Gastroesophageal sphincter (tissue), 3 donors: ENCODE measurements around the gene PSMC1.

Experiments
- EP300 ChIP-seq: sonication (generic); formaldehyde crosslinking; IDR thresholded peaks from one replicate; pipeline ENCODE4 v1.6.1; 2017; ENCODE audit warnings: antibody characterized with exemption, mild to moderate bottlenecking
- POLR2A ChIP-seq, 2 donors: fragments of 450-650 bp; IDR thresholded peaks; one replicate each; pipeline ENCODE4 v1.6.1; 2017; ENCODE audit warnings: antibody characterized with exemption in 2 of 2, mild to moderate bottlenecking in 2 of 2, moderate library complexity in 1 of 2
- POLR2AphosphoS5 ChIP-seq: sonication (generic); formaldehyde crosslinking; IDR thresholded peaks from one replicate; pipeline ENCODE4 v1.6.1; 2017; ENCODE audit warnings: antibody characterized with exemption
- TF ChIP-seq, protein P1 (sequence below), 4 experiments: fragments of 200-600 bp in 2 of 4; fragments of 450-650 bp in 2 of 4; sonication (generic) in 1 of 4; IDR thresholded peaks; one replicate each; pipeline ENCODE4 v1.5.1; 2017 to 2019; ENCODE audit warnings: antibody characterized with exemption in 4 of 4, mild to moderate bottlenecking in 2 of 4, moderate library complexity in 2 of 4

DNA sequence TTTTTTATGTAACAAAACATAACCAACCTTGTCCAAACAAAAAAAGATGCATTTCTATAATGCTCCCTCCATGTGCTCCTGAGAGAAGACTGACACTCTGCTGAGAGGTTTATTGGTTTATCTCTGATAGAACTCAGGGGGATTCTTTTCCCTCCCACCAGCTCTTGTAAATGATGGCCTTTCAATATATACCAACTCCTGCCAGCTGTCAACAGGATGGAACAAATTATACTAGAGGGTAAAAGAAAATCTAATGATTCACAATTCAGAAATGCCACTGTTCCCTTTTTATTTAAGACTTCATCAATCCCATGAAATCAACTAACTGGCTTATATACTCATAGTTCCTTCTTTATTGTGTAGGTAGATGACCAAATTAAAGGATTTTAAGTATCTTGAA is 25.4 kb downstream of the PSMC1 start:
- TF ChIP-seq, protein P1, sequence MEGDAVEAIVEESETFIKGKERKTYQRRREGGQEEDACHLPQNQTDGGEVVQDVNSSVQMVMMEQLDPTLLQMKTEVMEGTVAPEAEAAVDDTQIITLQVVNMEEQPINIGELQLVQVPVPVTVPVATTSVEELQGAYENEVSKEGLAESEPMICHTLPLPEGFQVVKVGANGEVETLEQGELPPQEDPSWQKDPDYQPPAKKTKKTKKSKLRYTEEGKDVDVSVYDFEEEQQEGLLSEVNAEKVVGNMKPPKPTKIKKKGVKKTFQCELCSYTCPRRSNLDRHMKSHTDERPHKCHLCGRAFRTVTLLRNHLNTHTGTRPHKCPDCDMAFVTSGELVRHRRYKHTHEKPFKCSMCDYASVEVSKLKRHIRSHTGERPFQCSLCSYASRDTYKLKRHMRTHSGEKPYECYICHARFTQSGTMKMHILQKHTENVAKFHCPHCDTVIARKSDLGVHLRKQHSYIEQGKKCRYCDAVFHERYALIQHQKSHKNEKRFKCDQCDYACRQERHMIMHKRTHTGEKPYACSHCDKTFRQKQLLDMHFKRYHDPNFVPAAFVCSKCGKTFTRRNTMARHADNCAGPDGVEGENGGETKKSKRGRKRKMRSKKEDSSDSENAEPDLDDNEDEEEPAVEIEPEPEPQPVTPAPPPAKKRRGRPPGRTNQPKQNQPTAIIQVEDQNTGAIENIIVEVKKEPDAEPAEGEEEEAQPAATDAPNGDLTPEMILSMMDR (IDR thresholded peaks at IDR 0.05) = no peak
- no peak for TF ChIP-seq EP300
- TF ChIP-seq POLR2A (IDR thresholded peaks at IDR 0.05) = no peak
- no peak for TF ChIP-seq POLR2AphosphoS5
